Effector memory CD8-positive, alpha-beta T cell (primary cell): Measurements from ENCODE around the gene TUSC2.
"Not testable (repeated sequence)": the region's sequence is repeated elsewhere in the genome, so short reads cannot be mapped to it uniquely, and the experiment has no call there.

Source experiments
- ATAC-seq: fragments of 150-1000 bp; cut with Tn5 transposase; replicated peaks from 2 replicates; pipeline ENCODE4 v1.10.0; 2021; ENCODE audit warnings: mild to moderate bottlenecking, moderate library complexity
- DNase-seq, 3 experiments: peaks; one replicate each; pipeline ENCODE4 v3.0.0; 2021
- H3K27ac Mint-ChIP-seq, 2 donors: one replicate each; pipeline ENCODE4 v1.8.0; 2022; ENCODE audit warnings: mild to moderate bottlenecking in 2 of 2, mixed read lengths in 2 of 2, moderate library complexity in 2 of 2
- H3K27me3 Mint-ChIP-seq, 2 donors: one replicate each; pipeline ENCODE4 v1.8.0; 2022; ENCODE audit warnings: mixed read lengths in 2 of 2
- H3K36me3 Mint-ChIP-seq: one replicate; pipeline ENCODE4 v1.8.0; 2022; ENCODE audit warnings: mild to moderate bottlenecking, moderate library complexity, mixed read lengths; ENCODE audit not compliant: insufficient read depth
- H3K4me1 Mint-ChIP-seq, 2 donors: one replicate each; pipeline ENCODE4 v1.8.0; 2022; ENCODE audit warnings: low read depth in 2 of 2, mixed read lengths in 2 of 2
- H3K4me3 Mint-ChIP-seq, 2 donors: one replicate each; pipeline ENCODE4 v1.8.0; 2022; ENCODE audit warnings: mild to moderate bottlenecking in 2 of 2, mixed read lengths in 2 of 2, moderate library complexity in 2 of 2
- H3K9me3 Mint-ChIP-seq, 2 donors: one replicate each; pipeline ENCODE4 v1.8.0; 2022; ENCODE audit warnings: mixed read lengths in 2 of 2

The TUSC2 gene

GRCh38 chr3:50284121-50284520, 43.9 kb downstream of the TUSC2 start:
- not testable (repeated sequence) for H3K4me3 Mint-ChIP-seq, DNase-seq, H3K4me1 Mint-ChIP-seq, H3K27ac Mint-ChIP-seq, H3K27me3 Mint-ChIP-seq, H3K9me3 Mint-ChIP-seq, ATAC-seq
- H3K36me3 Mint-ChIP-seq: peaks cover 23% of the 10 kb centered on the region

GRCh38 chr3:50279255-50280016, 48.6 kb downstream of the TUSC2 start:
- peaks cover 23 to 33% of the 10 kb centered on the region in 2 donors for H3K27me3 Mint-ChIP-seq
- no peak overlapping the region for H3K4me3 Mint-ChIP-seq
- DNase-seq: no peak
- peaks cover 12% of the 10 kb centered on the region in 2 donors for H3K4me1 Mint-ChIP-seq
- H3K27ac Mint-ChIP-seq: no peak overlapping the region
- no peaks in the 10 kb centered on the region for H3K9me3 Mint-ChIP-seq
- no peak for ATAC-seq
- H3K36me3 Mint-ChIP-seq: peaks cover 10% of the 10 kb centered on the region

- Mint-ChIP-seq H3K27ac (no peak within 1 kb of the TSS), H3K27me3 (peaks cover 28 to 39% of the 10 kb centered on the region in 2 donors), H3K4me3 (no peak within 1 kb of the TSS), H3K4me1 (peaks cover 16 to 17% of the 10 kb centered on the region in 2 donors), H3K9me3 (no peaks in the 10 kb centered on the region), H3K36me3 (peaks cover 14% of the 10 kb centered on the region)
- ATAC-seq: no peak
- no peak for DNase-seq
These were observed 49.2 kb downstream of the TUSC2 start, which contains the start of gene LSMEM2 for GRCh38 chr3:50278880-50279224. TSS of gene LSMEM2 (plus strand) at chr3:50279087. CDS start at chr3:50279114, 27 bp downstream.

- Mint-ChIP-seq H3K27ac (no peak overlapping the region), H3K36me3 (peaks cover 12% of the 10 kb centered on the region), H3K4me1 (peaks cover 16 to 17% of the 10 kb centered on the region in 2 donors), H3K27me3 (peaks cover 29 to 44% of the 10 kb centered on the region in 2 donors), H3K4me3 (no peak overlapping the region), H3K9me3 (no peaks in the 10 kb centered on the region)
- no peak for DNase-seq
- ATAC-seq: no peak
These were observed 49.7 kb downstream of the TUSC2 start for GRCh38 chr3:50278123-50278879.

- H3K36me3 Mint-ChIP-seq: peaks cover 19% of the 10 kb centered on the region
- no peak for DNase-seq
- no peaks in the 10 kb centered on the region for H3K9me3 Mint-ChIP-seq
- H3K4me3 Mint-ChIP-seq: no peak overlapping the region
- peaks cover 22% of the 10 kb centered on the region in 2 donors for H3K4me1 Mint-ChIP-seq
- no peak overlapping the region for H3K27ac Mint-ChIP-seq
- H3K27me3 Mint-ChIP-seq: peaks cover 35 to 51% of the 10 kb centered on the region in 2 donors
- ATAC-seq: no peak
These were observed 51.3 kb downstream of the TUSC2 start for GRCh38 chr3:50276762-50277101.

GRCh38 chr3:50275996-50276761, 51.8 kb downstream of the TUSC2 start:
- peak; percentile 30 for ATAC-seq
- Mint-ChIP-seq H3K27me3 (peaks cover 35 to 51% of the 10 kb centered on the region in 2 donors), H3K4me1 (peaks cover 22% of the 10 kb centered on the region in 2 donors), H3K36me3 (peaks cover 19% of the 10 kb centered on the region), H3K9me3 (no peaks in the 10 kb centered on the region), H3K27ac (peak overlapping the region; percentile 23 to 49), H3K4me3 (peak overlapping the region; percentile 56 to 63)
- DNase-seq: no peak

- H3K9me3 Mint-ChIP-seq: no peaks in the 10 kb centered on the region
- H3K4me3 Mint-ChIP-seq: peak overlapping the region; percentile 56 to 63
- peaks cover 21% of the 10 kb centered on the region for H3K36me3 Mint-ChIP-seq
- ATAC-seq: no peak
- peaks cover 35 to 51% of the 10 kb centered on the region in 2 donors for H3K27me3 Mint-ChIP-seq
- peak overlapping the region; percentile 23 to 49 for H3K27ac Mint-ChIP-seq
- DNase-seq: no peak
- peaks cover 22% of the 10 kb centered on the region in 2 donors for H3K4me1 Mint-ChIP-seq
These were observed 52.7 kb downstream of the TUSC2 start for GRCh38 chr3:50275141-50275995.
